Naive thymus-derived CD4-positive, alpha-beta T cell (primary cell): ENCODE data around the gene NAPA. TPM values are rescaled to one million over a fixed set of nuclear protein-coding genes. Genes with fewer than 3 reads are reported as not detected.
A peak's percentile ranks its signal among the peaks of the same experiment; 100 is the strongest.

ENCODE experiments used
- ATAC-seq: fragments of 150-1000 bp; cut with Tn5 transposase; 2 replicates; pipeline ENCODE4 v1.10.0; 2021; ENCODE audit warnings: mild to moderate bottlenecking, moderate library complexity
- CTCF ChIA-PET: fragments of 350-600 bp; sonication (Branson Sonifier 250); formaldehyde crosslinking; loops from one replicate; lab custom pipeline; 2021; ENCODE audit warnings: antibody characterized with exemption; lab: Charles Lee
- POLR2A ChIA-PET: fragments of 350-600 bp; sonication (Branson Sonifier 250); formaldehyde crosslinking; loops from one replicate; lab custom pipeline; 2021; ENCODE audit warnings: antibody characterized with exemption, inconsistent platforms; lab: Charles Lee
- DNase-seq, 9 donors: peaks; one replicate each; pipeline versions ENCODE4 v3.0.0 to v3.0.0-alpha.2; 2020 to 2022; ENCODE audit warnings: mixed read lengths in 1 of 9
- H3K27ac ChIP-seq: one replicate; pipeline ENCODE4 v1.7.0; 2013; ENCODE audit warnings: mild to moderate bottlenecking, low read depth, low read length, moderate library complexity
- H3K27me3 ChIP-seq, 2 donors: one replicate each; pipeline ENCODE4 v1.7.0; 2013; ENCODE audit warnings: low read length in 2 of 2, mild to moderate bottlenecking in 2 of 2, moderate library complexity in 2 of 2; ENCODE audit not compliant: control insufficient read depth in 2 of 2, insufficient read depth in 2 of 2
- H3K36me3 ChIP-seq, 3 experiments: 1 replicate in 2 of 3; 2 replicates in 1 of 3; pipeline ENCODE4 v1.7.0; 2013; ENCODE audit warnings: low read length in 3 of 3, mild to moderate bottlenecking in 3 of 3, moderate library complexity in 1 of 3; ENCODE audit not compliant: insufficient read depth in 3 of 3, control insufficient read depth in 2 of 3
- H3K4me1 ChIP-seq, 2 donors: one replicate each; pipeline ENCODE4 v1.7.0; 2013; ENCODE audit warnings: low read length in 2 of 2, mild to moderate bottlenecking in 2 of 2, moderate library complexity in 1 of 2; ENCODE audit not compliant: control insufficient read depth in 2 of 2, insufficient read depth in 2 of 2
- H3K4me3 ChIP-seq: 2 replicates; pipeline ENCODE4 v1.7.0; 2013; ENCODE audit warnings: mild to moderate bottlenecking, low read length
- H3K9me3 ChIP-seq, 3 experiments: 1 replicate in 2 of 3; 2 replicates in 1 of 3; pipeline ENCODE4 v1.7.0; 2013; ENCODE audit warnings: low read length in 3 of 3; ENCODE audit not compliant: control insufficient read depth in 2 of 3
- H3K27ac Mint-ChIP-seq, 9 donors: one replicate each; pipeline ENCODE4 v1.8.0; 2020 to 2022; ENCODE audit warnings: mixed read lengths in 9 of 9, mild to moderate bottlenecking in 8 of 9, moderate library complexity in 5 of 9, inconsistent platforms in 2 of 9
- H3K27me3 Mint-ChIP-seq, 5 donors: one replicate each; pipeline ENCODE4 v1.8.0; 2021 to 2022; ENCODE audit warnings: mixed read lengths in 5 of 5, mild to moderate bottlenecking in 1 of 5
- H3K36me3 Mint-ChIP-seq, 5 donors: one replicate each; pipeline ENCODE4 v1.8.0; 2020 to 2022; ENCODE audit warnings: mixed read lengths in 5 of 5, mild to moderate bottlenecking in 3 of 5, inconsistent platforms in 1 of 5
- H3K4me1 Mint-ChIP-seq, 7 donors: one replicate each; pipeline ENCODE4 v1.8.0; 2020 to 2022; ENCODE audit warnings: mixed read lengths in 7 of 7, mild to moderate bottlenecking in 3 of 7, inconsistent platforms in 1 of 7
- H3K4me3 Mint-ChIP-seq, 10 donors: one replicate each; pipeline ENCODE4 v1.8.0; 2020 to 2022; ENCODE audit warnings: mild to moderate bottlenecking in 10 of 10, mixed read lengths in 10 of 10, moderate library complexity in 6 of 10, inconsistent platforms in 2 of 10
- H3K9me3 Mint-ChIP-seq, 11 donors: one replicate each; pipeline ENCODE4 v1.8.0; 2020 to 2022; ENCODE audit warnings: mixed read lengths in 11 of 11, mild to moderate bottlenecking in 4 of 11, inconsistent platforms in 1 of 11, moderate library complexity in 1 of 11
- intact Hi-C, 2 donors: fragments of 100-400 bp; cut with micrococcal nuclease; formaldehyde crosslinking; loops; one replicate each; pipeline ENCODE4 v1.15.1; 2023
- polyA plus RNA-seq, 2 donors: library from polyadenylated mRNA; unstranded; fragments of 300-500 nt; fragmentation: Illumina TruSeq; gene quantifications; one replicate each; pipeline ENCODE4 v1.2.3, GENCODE V29; 2021
- total RNA-seq, 6 experiments: library from RNA in 5 of 6; stranded (reverse) in 5 of 6; gene quantifications; 1 replicate in 5 of 6; 2 replicates in 1 of 6; pipeline ENCODE4 v1.2.3 and lab custom pipeline; 2021 to 2026

Gene NAPA
- total and polyA plus RNA-seq, 7 experiments from 2014 or later: 86.2 to 136 (median 107) TPM

GRCh38 chr19:47459477-47459876 lies 55.4 kb downstream of the NAPA start:
- Mint-ChIP-seq H3K36me3 (peaks cover 0 to 8% (median 0%) of the 10 kb centered on the region in 5 donors), H3K9me3 (peaks cover 0 to 14% (median 7%) of the 10 kb centered on the region in 11 donors), H3K4me3 (no peak overlapping the region), H3K4me1 (peaks cover 0 to 12% (median 3%) of the 10 kb centered on the region in 7 donors), H3K27ac (no peak overlapping the region), H3K27me3 (peaks cover 23 to 34% (median 31%) of the 10 kb centered on the region in 5 donors)
- H3K36me3 ChIP-seq: no peaks in the 10 kb centered on the region
- peaks cover 0 to 10% of the 10 kb centered on the region in 2 donors for H3K27me3 ChIP-seq
- H3K9me3 ChIP-seq: peaks cover 0 to 5% (median 0%) of the 10 kb centered on the region in 3 experiments
- H3K27ac ChIP-seq: no peak overlapping the region
- CTCF ChIA-PET: no interaction called here
- no peak overlapping the region for H3K4me3 ChIP-seq
- ATAC-seq (no peak), DNase-seq (no peak)
- intact Hi-C loops: no loop called here
- H3K4me1 ChIP-seq: no peaks in the 10 kb centered on the region
- POLR2A ChIA-PET: no interaction called here

- peaks cover 0 to 12% (median 3%) of the 10 kb centered on the region in 7 donors for H3K4me1 Mint-ChIP-seq
- Histone ChIP-seq H3K27me3 (peaks cover 0 to 10% of the 10 kb centered on the region in 2 donors), H3K9me3 (peaks cover 0 to 5% (median 0%) of the 10 kb centered on the region in 3 experiments), H3K4me1 (no peaks in the 10 kb centered on the region), H3K27ac (no peak overlapping the region), H3K4me3 (no peak overlapping the region), H3K36me3 (no peaks in the 10 kb centered on the region)
- POLR2A ChIA-PET: no interaction called here
- peaks cover 0 to 8% (median 0%) of the 10 kb centered on the region in 5 donors for H3K36me3 Mint-ChIP-seq
- ATAC-seq (no peak), DNase-seq (no peak)
- H3K27me3 Mint-ChIP-seq: peaks cover 28 to 37% (median 35%) of the 10 kb centered on the region in 5 donors
- no peak overlapping the region for H3K27ac Mint-ChIP-seq
- H3K9me3 Mint-ChIP-seq: peaks cover 0 to 14% (median 7%) of the 10 kb centered on the region in 11 donors
- CTCF ChIA-PET: no interaction called here
- intact Hi-C loops: no loop called here
- H3K4me3 Mint-ChIP-seq: no peak overlapping the region
These were observed 56.2 kb downstream of the NAPA start for GRCh38 chr19:47458672-47459071.

GRCh38 chr19:47456721-47457474 lies 58.0 kb downstream of the NAPA start:
- no peaks in the 10 kb centered on the region for H3K4me1 ChIP-seq
- peaks cover 0 to 5% (median 0%) of the 10 kb centered on the region in 3 experiments for H3K9me3 ChIP-seq
- intact Hi-C loops: no loop called here
- Mint-ChIP-seq H3K36me3 (peaks cover 0 to 8% (median 0%) of the 10 kb centered on the region in 5 donors), H3K9me3 (peaks cover 0 to 14% (median 7%) of the 10 kb centered on the region in 11 donors), H3K27ac (no peak overlapping the region), H3K4me3 (peak overlapping the region in 2 of 10 donors; percentile 17 to 46), H3K4me1 (peaks cover 0 to 12% (median 3%) of the 10 kb centered on the region in 7 donors), H3K27me3 (peaks cover 28 to 32% (median 31%) of the 10 kb centered on the region in 5 donors)
- peaks cover 0 to 10% of the 10 kb centered on the region in 2 donors for H3K27me3 ChIP-seq
- ChIA-PET POLR2A (no interaction called here), CTCF (no interaction called here)
- H3K36me3 ChIP-seq: no peaks in the 10 kb centered on the region
- no peak overlapping the region for H3K4me3 ChIP-seq
- H3K27ac ChIP-seq: no peak overlapping the region
- DNase-seq: no peak
- no peak for ATAC-seq

- H3K27me3 Mint-ChIP-seq: peaks cover 18 to 66% (median 39%) of the 10 kb centered on the region in 5 donors
- H3K4me1 Mint-ChIP-seq: peaks cover 18 to 31% (median 20%) of the 10 kb centered on the region in 7 donors
- no peaks in the 10 kb centered on the region for H3K36me3 ChIP-seq
- CTCF ChIA-PET: interaction anchor here (0.6 kb wide), 1 partner anchor 799 kb away, joined by 3 read pairs; no protein-coding TSS in a partner anchor
- H3K9me3 Mint-ChIP-seq: peaks cover 0 to 10% (median 2%) of the 10 kb centered on the region in 11 donors
- H3K4me1 ChIP-seq: peaks cover 14 to 21% of the 10 kb centered on the region in 2 donors
- H3K27ac Mint-ChIP-seq: no peak overlapping the region
- ATAC-seq: no peak
- H3K36me3 Mint-ChIP-seq: peaks cover 0 to 3% (median 0%) of the 10 kb centered on the region in 5 donors
- no peak overlapping the region for H3K27ac ChIP-seq
- DNase-seq: no peak
- no peaks in the 10 kb centered on the region for H3K27me3 ChIP-seq
- H3K4me3 ChIP-seq: no peak overlapping the region
- H3K4me3 Mint-ChIP-seq: no peak overlapping the region
- POLR2A ChIA-PET: no interaction called here
- peaks cover 0 to 4% (median 0%) of the 10 kb centered on the region in 3 experiments for H3K9me3 ChIP-seq
- intact Hi-C loops: no loop called here
These were observed 64.4 kb downstream of the NAPA start for GRCh38 chr19:47450478-47450877.

GRCh38 chr19:47448360-47448727 lies 66.5 kb downstream of the NAPA start:
- intact Hi-C loops: no loop called here
- Histone ChIP-seq H3K36me3 (no peaks in the 10 kb centered on the region), H3K9me3 (peaks cover 0 to 4% (median 0%) of the 10 kb centered on the region in 3 experiments), H3K27ac (no peak overlapping the region), H3K4me1 (peaks cover 26 to 33% of the 10 kb centered on the region in 2 donors), H3K27me3 (peaks cover 2 to 3% of the 10 kb centered on the region in 2 donors), H3K4me3 (no peak overlapping the region)
- DNase-seq (no peak), ATAC-seq (no peak)
- Mint-ChIP-seq H3K4me3 (peak overlapping the region in 6 of 10 donors; percentile 4 to 79 (median 26)), H3K9me3 (peaks cover 0 to 5% (median 0%) of the 10 kb centered on the region in 11 donors), H3K27ac (peak overlapping the region in 1 of 9 donors; percentile 68), H3K36me3 (no peaks in the 10 kb centered on the region), H3K27me3 (peaks cover 16 to 65% (median 46%) of the 10 kb centered on the region in 5 donors), H3K4me1 (peaks cover 37 to 53% (median 39%) of the 10 kb centered on the region in 7 donors)
- ChIA-PET CTCF (interaction anchor here (2.4 kb wide), 1 partner anchor 20 kb away, joined by 5 read pairs; no protein-coding TSS in a partner anchor), POLR2A (interaction anchor here (1.7 kb wide), 1 partner anchor 36 kb away, joined by 6 read pairs; the partner anchor contains the start of gene KPTN)

GRCh38 chr19:47447470-47448359 lies 67.1 kb downstream of the NAPA start:
- peaks cover 0 to 4% (median 0%) of the 10 kb centered on the region in 3 experiments for H3K9me3 ChIP-seq
- peaks cover 3 to 5% of the 10 kb centered on the region in 2 donors for H3K27me3 ChIP-seq
- intact Hi-C loops: loop anchor here (1.0 to 2.0 kb wide), 2 partner anchors 37 to 68 kb away; partner anchors contain the start of genes KPTN (in 1 of the 2) and NAPA (in 1 of the 2)
- Mint-ChIP-seq H3K36me3 (no peaks in the 10 kb centered on the region), H3K4me1 (peaks cover 41 to 57% (median 45%) of the 10 kb centered on the region in 7 donors), H3K4me3 (peak overlapping the region; percentile 62 to 82 (median 76)), H3K9me3 (peaks cover 0 to 5% (median 0%) of the 10 kb centered on the region in 11 donors), H3K27ac (peak overlapping the region in 2 of 9 donors; percentile 31 to 68), H3K27me3 (peaks cover 22 to 71% (median 53%) of the 10 kb centered on the region in 5 donors)
- peaks cover 26 to 33% of the 10 kb centered on the region in 2 donors for H3K4me1 ChIP-seq
- ChIA-PET CTCF (interaction anchor here (2.4 kb wide), 1 partner anchor 19 kb away, joined by 5 read pairs; no protein-coding TSS in a partner anchor), POLR2A (interaction anchor here (1.7 kb wide), 1 partner anchor 37 kb away, joined by 6 read pairs; the partner anchor contains the start of gene KPTN)
- no peak overlapping the region for H3K27ac ChIP-seq
- ATAC-seq (peak; percentile 79), DNase-seq (peak; percentile 47 to 79 (median 55))
- no peaks in the 10 kb centered on the region for H3K36me3 ChIP-seq
- no peak overlapping the region for H3K4me3 ChIP-seq
